ENCODE data around the gene NOP9.

NOP9 gene

DNA sequence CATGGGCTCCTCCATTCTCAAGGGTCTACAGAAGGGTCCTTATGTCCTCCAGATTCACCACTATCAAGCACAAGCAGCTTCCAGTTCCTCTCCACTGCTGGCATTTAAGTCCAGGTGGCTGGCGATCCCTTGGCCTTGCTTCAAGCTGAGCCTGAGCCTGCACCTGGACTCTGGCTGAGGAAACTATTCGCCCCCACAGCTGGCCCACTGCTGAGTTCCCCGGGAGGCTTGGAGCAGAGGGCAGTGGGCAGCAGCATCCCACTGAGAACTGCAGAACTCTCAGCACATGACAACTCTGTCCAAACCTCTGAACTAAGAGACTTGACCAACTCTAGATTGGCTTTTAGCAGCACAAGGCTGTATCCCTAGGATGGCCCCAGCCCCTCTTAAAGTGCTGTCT, 16.9 kb upstream of the NOP9 start:
- TF ChIP-seq GATA3 (IDR thresholded peaks at IDR 0.05; ENCODE audit: low read depth, low read length) (no peak), GATA2 (IDR thresholded peaks at IDR 0.05; ENCODE audit: low read depth, low read length) (no peak)

DNA sequence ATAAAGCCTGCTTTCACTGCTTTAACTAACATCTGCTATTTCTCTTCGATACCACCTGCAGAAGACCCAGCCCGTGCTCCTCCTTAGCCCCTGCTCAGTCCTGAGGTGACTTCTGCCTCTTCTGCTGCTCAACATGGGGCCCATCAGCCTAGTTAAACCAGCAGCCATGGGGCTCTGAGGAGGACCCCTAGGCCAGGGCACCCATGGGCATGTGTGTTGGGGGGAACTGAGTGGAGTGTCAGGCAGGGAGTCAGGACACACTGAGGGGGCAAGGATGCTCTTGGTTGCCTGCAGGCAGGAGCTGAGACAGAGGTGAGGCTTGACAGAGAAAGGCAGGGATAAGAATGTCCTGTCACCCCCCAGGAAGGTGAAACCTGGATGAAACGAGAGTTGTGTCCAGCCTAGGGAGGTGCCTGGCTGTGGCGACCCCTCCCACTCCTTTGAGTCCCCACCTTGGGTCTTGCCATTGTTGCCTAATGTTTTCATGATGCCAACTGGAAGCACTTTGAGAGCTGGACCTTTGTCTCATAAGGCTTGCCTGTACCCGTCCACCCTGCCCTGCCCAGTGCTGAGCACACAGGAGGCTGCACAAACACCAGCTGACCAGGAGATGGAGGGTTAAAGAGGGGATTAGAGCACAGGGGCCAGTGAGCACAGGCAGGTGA, 15.7 kb upstream of the NOP9 start:
- TF ChIP-seq GATA2 (IDR thresholded peaks at IDR 0.05; ENCODE audit: low read depth, low read length) (no peak), GATA3 (IDR thresholded peaks at IDR 0.05; ENCODE audit: low read depth, low read length) (no peak)

DNA sequence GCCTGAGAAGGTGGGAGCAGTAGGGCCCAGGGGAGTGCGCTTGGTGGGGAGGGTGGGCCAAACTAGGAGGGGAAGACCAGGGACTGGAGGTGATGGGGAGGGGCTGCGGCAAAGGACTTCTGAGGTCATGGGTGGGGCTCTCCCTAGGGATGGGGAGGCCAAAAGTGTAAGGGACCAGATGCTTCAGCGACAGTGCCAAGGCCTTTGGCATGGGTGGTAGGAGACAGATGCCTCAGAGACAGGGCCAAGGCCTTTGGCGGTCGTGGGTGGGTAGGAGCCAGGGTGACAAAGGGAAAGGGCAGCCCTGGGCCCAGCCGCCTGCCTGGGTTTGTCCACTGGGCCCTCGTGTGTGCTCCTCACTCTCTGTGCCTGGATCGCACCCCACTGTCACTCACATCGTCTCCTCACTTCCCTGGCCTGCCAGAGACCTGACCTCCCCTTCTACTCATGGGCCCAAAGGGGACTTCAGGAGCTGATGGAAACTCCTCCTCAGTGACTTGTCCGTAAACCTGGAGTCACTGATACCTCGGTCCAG, 15.1 kb upstream of the NOP9 start:
- no peak for TF ChIP-seq GATA2 (IDR thresholded peaks at IDR 0.05; ENCODE audit: low read depth, low read length)
- no peak for TF ChIP-seq GATA3 (IDR thresholded peaks at IDR 0.05; ENCODE audit: low read depth, low read length)

DNA sequence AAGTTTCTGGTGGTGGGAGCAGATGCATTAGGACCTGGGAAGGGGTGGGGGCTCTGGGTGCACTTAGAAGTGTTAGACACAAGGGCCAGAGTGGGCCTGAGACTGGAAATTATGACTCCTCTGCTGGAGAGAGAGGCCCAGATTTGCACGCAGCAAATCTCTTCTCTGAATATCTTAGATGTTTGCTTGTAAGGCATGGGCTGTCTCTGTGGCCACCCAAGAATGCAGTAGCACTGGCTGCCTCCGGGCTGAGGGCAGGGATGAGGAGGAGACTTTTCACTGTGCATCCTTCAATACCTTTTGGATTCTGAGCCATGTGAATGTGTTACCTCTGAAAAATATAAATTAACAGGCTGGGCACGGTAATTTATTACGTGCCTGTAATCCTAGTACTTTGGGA, 14.3 kb upstream of the NOP9 start:
- TF ChIP-seq GATA2 (IDR thresholded peaks at IDR 0.05; ENCODE audit: low read depth, low read length) (no peak), GATA3 (IDR thresholded peaks at IDR 0.05; ENCODE audit: low read depth, low read length) (no peak)

GRCh38 chr14:24286996-24287395, 12.7 kb upstream of the NOP9 start:
- TF ChIP-seq GATA2 (IDR thresholded peaks at IDR 0.05; ENCODE audit: low read depth, low read length) (no peak), GATA3 (IDR thresholded peaks at IDR 0.05; ENCODE audit: low read depth, low read length) (no peak)

- TF ChIP-seq GATA3 (IDR thresholded peaks at IDR 0.05; ENCODE audit: low read depth, low read length) = no peak
- no peak for TF ChIP-seq GATA2 (IDR thresholded peaks at IDR 0.05; ENCODE audit: low read depth, low read length)
These were observed 9.9 kb upstream of the NOP9 start for GRCh38 chr14:24289649-24290280.

GRCh38 chr14:24290746-24291145, 8.9 kb upstream of the NOP9 start:
- TF ChIP-seq GATA2 (IDR thresholded peaks at IDR 0.05; ENCODE audit: low read depth, low read length) = no peak
- TF ChIP-seq GATA3 (IDR thresholded peaks at IDR 0.05; ENCODE audit: low read depth, low read length) = no peak

DNA sequence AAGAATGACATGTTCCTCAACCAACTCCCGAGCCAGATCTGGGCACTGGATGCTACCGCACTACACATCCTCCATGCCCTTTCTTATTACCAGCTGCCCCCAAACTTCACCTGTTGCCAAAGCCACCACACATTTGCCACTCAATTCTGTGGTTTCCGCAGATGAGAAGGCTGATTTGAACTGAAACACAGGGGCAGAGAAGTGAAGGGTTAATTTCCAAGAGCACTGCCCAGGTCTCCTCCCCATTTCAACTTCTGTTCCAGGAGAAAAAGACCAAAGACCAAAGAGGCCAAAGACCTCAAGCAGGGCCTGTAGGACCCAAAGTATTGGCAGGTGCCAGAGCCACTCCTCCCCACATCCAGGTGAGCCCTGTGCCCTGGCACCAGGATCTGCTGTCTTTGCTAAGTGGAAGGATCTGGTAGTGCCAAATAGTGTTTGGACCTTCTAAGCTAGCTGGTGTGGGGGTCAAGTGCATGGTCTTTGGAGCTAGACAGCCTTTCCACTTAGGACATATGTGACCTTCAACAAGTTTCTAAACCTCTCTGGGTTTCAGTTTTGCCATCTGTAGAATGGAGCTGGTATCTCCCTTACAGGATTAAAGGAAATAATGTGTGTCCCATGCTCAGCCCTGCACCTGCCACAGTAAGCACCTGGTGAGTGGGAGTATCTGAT, 8.1 kb upstream of the NOP9 start:
- TF ChIP-seq GATA2 (IDR thresholded peaks at IDR 0.05; ENCODE audit: low read depth, low read length) (no peak), GATA3 (IDR thresholded peaks at IDR 0.05; ENCODE audit: low read depth, low read length) (no peak)

GRCh38 chr14:24292118-24292807, 7.4 kb upstream of the NOP9 start:
- TF ChIP-seq GATA3 (IDR thresholded peaks at IDR 0.05; ENCODE audit: low read depth, low read length) (no peak), GATA2 (IDR thresholded peaks at IDR 0.05; ENCODE audit: low read depth, low read length) (no peak)

DNA sequence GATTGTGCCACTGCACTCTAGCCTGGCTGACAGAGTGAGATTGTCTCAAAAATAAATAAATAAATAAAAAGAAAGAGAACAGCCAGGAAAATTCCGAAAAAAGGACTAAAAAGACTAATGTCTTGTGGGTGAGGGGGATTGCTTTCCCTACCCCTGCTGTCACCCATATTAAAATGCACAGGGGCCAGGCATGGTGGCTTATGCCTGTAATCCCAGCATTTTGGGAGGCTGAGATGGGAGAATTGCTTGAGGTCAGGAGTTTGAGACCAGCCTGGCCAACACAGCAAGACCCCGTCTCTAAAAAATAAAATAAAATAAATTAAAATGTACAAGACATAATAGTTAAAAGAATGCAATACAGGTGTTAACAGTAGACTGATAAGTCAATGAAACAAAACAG, 6.1 kb upstream of the NOP9 start:
- TF ChIP-seq GATA3 (IDR thresholded peaks at IDR 0.05; ENCODE audit: low read depth, low read length) (no peak), GATA2 (IDR thresholded peaks at IDR 0.05; ENCODE audit: low read depth, low read length) (no peak)

- no peak for TF ChIP-seq GATA3 (IDR thresholded peaks at IDR 0.05; ENCODE audit: low read depth, low read length)
- TF ChIP-seq GATA2 (IDR thresholded peaks at IDR 0.05; ENCODE audit: low read depth, low read length) = no peak
These were observed 3.1 kb upstream of the NOP9 start for GRCh38 chr14:24296341-24297157.

- TF ChIP-seq GATA3 (IDR thresholded peaks at IDR 0.05; ENCODE audit: low read depth, low read length) (no peak; the same call in 1 of the 2 replicates), GATA2 (IDR thresholded peaks at IDR 0.05; ENCODE audit: low read depth, low read length) (peak; percentile 67; the same call in 1 of the 2 replicates)
These were observed 2.3 kb upstream of the NOP9 start for GRCh38 chr14:24297190-24297964.

GRCh38 chr14:24298892-24299254, 777 bp upstream of the NOP9 start:
- TF ChIP-seq GATA2 (IDR thresholded peaks at IDR 0.05; ENCODE audit: low read depth, low read length) (no peak), GATA3 (IDR thresholded peaks at IDR 0.05; ENCODE audit: low read depth, low read length) (no peak)
